Kidney epithelial cell (primary cell): ENCODE data around the gene CD19. TPM values are rescaled to one million over a fixed set of nuclear protein-coding genes. Genes with fewer than 3 reads are reported as not detected.

Experiments
- DNase-seq: peaks from one replicate; pipeline ENCODE4 v3.0.0-alpha.2; 2010; ENCODE audit warnings: low read depth
- H3K27me3 ChIP-seq: 2 replicates; pipeline ENCODE4 v1.6.0; 2011; ENCODE audit warnings: low read length; ENCODE audit not compliant: control insufficient read depth, insufficient read depth
- H3K36me3 ChIP-seq: 2 replicates; pipeline ENCODE4 v1.5.1; 2011; ENCODE audit warnings: low read length; ENCODE audit not compliant: control insufficient read depth, insufficient read depth
- H3K4me3 ChIP-seq: 2 replicates; pipeline ENCODE4 v1.5.1; 2011; ENCODE audit warnings: low read depth, mild to moderate bottlenecking, control low read depth, low read length
- total RNA-seq: library from RNA; depleted of rRNA; stranded (reverse); fragments of >200 nt; gene quantifications from 2 replicates; pipeline ENCODE4 v1.2.3, GENCODE V29; 2015
- TF ChIP-seq, protein P1 (sequence below): IDR thresholded peaks from 2 replicates; pipeline ENCODE4 v1.5.1; 2011; ENCODE audit warnings: mild to moderate bottlenecking, moderate library complexity, low read length, control low read depth, inconsistent platforms; ENCODE audit not compliant: insufficient read depth, poor library complexity, severe bottlenecking

CD19 gene
- total RNA-seq, 1 donor from 2014 or later, result not detected

DNA sequence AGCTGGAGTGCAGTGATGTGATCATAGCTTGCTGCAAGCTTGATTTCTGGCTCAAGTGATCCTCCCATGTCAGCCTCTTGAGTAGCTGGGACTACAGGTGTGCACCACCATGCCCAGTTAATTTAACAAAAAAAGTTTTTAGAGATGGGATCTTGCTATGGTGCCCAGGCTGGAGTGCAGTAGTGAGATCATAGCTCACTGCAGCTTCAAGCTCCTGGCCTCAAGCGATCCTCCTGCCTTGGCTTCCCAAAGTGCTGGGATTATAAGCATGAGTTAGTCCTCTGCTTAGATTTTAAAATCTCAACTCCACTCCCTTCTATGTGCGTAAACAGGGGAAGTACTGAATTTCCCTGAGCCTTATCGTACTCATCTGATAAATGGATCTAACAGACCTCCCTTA, 13.1 kb upstream of the CD19 start:
- no peaks in the 10 kb centered on the region for H3K36me3 ChIP-seq
- H3K27me3 ChIP-seq, result no peaks in the 10 kb centered on the region
- no peak for DNase-seq
- no peak overlapping the region for H3K4me3 ChIP-seq
- TF ChIP-seq, protein P1, sequence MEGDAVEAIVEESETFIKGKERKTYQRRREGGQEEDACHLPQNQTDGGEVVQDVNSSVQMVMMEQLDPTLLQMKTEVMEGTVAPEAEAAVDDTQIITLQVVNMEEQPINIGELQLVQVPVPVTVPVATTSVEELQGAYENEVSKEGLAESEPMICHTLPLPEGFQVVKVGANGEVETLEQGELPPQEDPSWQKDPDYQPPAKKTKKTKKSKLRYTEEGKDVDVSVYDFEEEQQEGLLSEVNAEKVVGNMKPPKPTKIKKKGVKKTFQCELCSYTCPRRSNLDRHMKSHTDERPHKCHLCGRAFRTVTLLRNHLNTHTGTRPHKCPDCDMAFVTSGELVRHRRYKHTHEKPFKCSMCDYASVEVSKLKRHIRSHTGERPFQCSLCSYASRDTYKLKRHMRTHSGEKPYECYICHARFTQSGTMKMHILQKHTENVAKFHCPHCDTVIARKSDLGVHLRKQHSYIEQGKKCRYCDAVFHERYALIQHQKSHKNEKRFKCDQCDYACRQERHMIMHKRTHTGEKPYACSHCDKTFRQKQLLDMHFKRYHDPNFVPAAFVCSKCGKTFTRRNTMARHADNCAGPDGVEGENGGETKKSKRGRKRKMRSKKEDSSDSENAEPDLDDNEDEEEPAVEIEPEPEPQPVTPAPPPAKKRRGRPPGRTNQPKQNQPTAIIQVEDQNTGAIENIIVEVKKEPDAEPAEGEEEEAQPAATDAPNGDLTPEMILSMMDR, result no peak

DNA sequence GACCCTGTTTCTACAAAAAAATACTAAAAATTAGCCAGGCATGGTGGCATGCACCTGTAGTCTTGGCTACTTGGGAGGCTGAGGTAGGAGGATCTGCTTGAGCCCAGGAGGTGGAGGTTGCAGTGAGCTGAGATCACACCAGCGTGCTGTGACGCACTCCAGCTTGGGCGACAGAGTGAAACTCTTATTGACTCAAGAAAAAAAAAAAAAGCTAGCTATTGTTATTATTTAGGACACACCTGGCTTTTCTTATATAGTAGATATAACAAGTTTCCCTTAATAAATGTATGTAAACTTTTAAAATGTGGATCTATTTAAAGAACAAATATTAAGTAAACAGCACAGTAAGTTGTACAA, 8.6 kb upstream of the CD19 start:
- Histone ChIP-seq H3K36me3 (no peaks in the 10 kb centered on the region), H3K4me3 (no peak overlapping the region), H3K27me3 (no peaks in the 10 kb centered on the region)
- DNase-seq, result no peak
- TF ChIP-seq, protein P1, result no peak

DNA sequence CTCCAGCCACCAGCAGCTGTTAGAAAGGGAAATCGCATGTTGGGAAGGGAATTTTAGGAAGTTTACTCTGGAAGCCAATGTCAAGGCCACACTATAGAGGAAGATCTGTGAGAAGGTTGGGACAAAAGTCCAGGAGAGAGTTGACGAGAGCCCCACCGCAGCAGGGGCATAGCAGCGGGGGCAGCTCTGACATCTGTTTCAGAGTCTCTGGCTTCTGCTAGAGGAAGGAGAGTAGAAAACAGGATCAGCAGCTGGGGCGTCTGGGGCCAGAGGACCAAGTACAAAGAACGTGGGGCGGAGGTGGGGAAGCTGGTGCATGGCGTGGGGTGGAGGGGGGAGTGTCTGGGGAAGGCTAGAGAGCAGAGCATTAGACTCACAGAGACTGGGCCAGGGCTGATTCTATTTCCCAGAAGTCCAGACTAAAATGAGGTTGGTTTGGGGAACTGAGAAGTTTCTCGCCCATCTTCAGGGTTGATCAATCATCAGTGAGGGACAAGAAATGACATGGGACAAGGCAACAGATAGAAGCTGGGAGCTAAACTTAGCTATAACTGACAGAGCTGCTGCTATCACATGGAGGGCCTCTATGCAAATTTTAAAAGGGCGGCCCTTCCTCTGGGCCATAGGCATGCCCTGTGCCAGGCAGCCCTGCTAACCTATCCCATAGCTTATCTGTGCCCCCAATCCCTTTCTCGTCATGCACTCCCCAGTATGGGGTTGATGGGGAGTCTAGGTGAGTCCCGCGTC, 7.9 kb upstream of the CD19 start:
- no peak for DNase-seq
- H3K27me3 ChIP-seq, result no peaks in the 10 kb centered on the region
- TF ChIP-seq, protein P1, result no peak
- no peaks in the 10 kb centered on the region for H3K36me3 ChIP-seq
- no peak overlapping the region for H3K4me3 ChIP-seq

DNA sequence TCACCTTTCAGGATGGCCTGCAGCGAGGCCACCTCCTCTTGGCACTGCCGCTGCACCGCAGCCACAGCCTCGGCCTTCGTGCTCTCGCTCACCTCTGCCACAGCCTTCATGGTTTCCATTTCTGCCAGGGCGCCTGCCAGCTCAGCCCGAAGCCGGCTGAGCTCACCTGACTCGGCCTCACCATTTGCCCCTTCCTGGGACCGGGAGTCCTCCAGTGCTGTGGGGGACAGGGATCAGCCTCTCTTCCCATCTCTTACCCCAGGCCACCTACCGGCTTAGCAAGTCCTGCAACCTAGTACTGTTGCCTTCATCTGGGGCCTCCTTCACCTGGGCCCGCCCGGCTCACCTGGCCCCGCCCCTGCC, 7.4 kb upstream of the CD19 start:
- Histone ChIP-seq H3K36me3 (no peaks in the 10 kb centered on the region), H3K27me3 (no peaks in the 10 kb centered on the region), H3K4me3 (peak overlapping the region; percentile 91)
- no peak for DNase-seq
- TF ChIP-seq, protein P1, result no peak

DNA sequence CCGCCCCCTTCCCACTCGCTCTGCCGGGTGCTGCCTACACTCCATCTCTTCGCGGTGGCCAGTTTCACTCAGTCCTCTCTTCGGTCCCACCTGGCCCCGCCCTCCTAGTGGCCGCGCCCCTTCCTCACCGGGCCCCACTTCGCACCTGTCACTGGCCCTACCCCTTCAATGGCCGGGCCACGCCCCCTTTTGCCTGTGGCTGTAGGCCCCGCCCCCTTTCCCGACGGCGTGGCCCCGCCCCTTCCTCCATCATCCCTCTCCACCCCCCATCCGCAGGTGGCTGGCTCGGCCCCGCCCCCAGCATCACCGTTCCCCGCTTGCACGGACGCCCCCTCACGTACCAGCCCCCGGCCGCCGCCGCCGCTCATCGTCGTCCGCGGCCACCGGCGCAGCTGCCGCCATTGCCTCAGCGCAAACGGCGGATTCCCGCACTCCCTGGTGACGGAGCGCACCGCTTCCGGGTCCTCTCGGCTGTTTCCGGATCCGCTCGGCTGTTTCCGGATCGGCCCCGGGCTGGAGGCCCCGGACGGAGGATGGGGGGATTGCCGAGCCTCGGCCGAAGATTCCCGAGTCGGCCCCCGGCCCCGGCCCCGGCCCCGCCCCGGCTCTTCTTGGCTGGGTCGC, 6.9 kb upstream of the CD19 start, which contains the start of gene RABEP2:
RABEP2 (minus strand) TSS at position 477 of the 624 bp plus-strand sequence; CDS start at position 402, 75 bp downstream.
- H3K36me3 ChIP-seq, result no peaks in the 10 kb centered on the region
- peak within 1 kb of the TSS; percentile 91 for H3K4me3 ChIP-seq
- DNase-seq, result no peak
- no peaks in the 10 kb centered on the region for H3K27me3 ChIP-seq
- TF ChIP-seq, protein P1, result no peak
